Duodenal mucosa (tissue), 2 donors: ENCODE measurements around the gene COG4.

Source experiments
- H3K27ac ChIP-seq: one replicate; pipeline ENCODE4 v1.7.0; 2013; ENCODE audit warnings: low read depth, low read length
- H3K27me3 ChIP-seq, 2 donors: one replicate each; pipeline ENCODE4 v1.7.0; 2013; ENCODE audit warnings: low read length in 2 of 2, control low read depth in 1 of 2; ENCODE audit not compliant: insufficient read depth in 2 of 2, control insufficient read depth in 1 of 2
- H3K36me3 ChIP-seq, 2 donors: one replicate each; pipeline ENCODE4 v1.7.0; 2013; ENCODE audit warnings: low read length in 2 of 2, control low read depth in 1 of 2; ENCODE audit not compliant: insufficient read depth in 2 of 2, control insufficient read depth in 1 of 2
- H3K4me1 ChIP-seq, 2 donors: one replicate each; pipeline ENCODE4 v1.7.0; 2013; ENCODE audit warnings: low read length in 2 of 2, control low read depth in 1 of 2; ENCODE audit not compliant: insufficient read depth in 2 of 2, control insufficient read depth in 1 of 2
- H3K4me3 ChIP-seq, 2 donors: one replicate each; pipeline ENCODE4 v1.7.0; 2013; ENCODE audit warnings: low read length in 2 of 2, low read depth in 1 of 2
- H3K9ac ChIP-seq, 2 donors: one replicate each; pipeline ENCODE4 v1.7.0; 2013; ENCODE audit warnings: low read length in 2 of 2, low read depth in 1 of 2
- H3K9me3 ChIP-seq, 2 donors: one replicate each; pipeline ENCODE4 v1.7.0; 2013; ENCODE audit warnings: low read length in 2 of 2, control low read depth in 1 of 2; ENCODE audit not compliant: control insufficient read depth in 1 of 2

The COG4 gene

DNA sequence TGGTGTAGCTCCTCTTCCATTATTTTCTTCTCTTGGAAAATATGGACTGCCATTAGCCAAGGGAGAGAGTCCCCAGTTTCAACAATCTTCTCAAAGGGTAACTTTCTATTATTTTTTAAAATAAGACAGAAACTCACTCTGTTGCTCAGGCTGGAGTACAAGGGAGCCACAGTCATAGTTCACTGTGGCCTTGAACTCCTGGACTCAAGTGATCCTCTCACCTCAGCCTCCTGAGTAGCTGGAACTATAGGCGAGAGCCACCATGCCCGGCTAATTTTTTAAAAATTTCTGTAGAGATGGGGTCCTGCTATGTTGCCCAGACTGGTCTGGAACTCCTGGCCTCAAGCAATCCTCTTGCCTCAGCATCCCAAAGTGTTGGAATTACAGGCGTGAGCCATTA lies 13.1 kb downstream of the COG4 start:
- Histone ChIP-seq H3K27ac (no peak overlapping the region), H3K27me3 (no peaks in the 10 kb centered on the region), H3K9ac (no peak overlapping the region), H3K9me3 (no peaks in the 10 kb centered on the region), H3K4me1 (no peaks in the 10 kb centered on the region), H3K4me3 (no peak overlapping the region), H3K36me3 (peaks cover 35 to 74% of the 10 kb centered on the region in 2 donors)

DNA sequence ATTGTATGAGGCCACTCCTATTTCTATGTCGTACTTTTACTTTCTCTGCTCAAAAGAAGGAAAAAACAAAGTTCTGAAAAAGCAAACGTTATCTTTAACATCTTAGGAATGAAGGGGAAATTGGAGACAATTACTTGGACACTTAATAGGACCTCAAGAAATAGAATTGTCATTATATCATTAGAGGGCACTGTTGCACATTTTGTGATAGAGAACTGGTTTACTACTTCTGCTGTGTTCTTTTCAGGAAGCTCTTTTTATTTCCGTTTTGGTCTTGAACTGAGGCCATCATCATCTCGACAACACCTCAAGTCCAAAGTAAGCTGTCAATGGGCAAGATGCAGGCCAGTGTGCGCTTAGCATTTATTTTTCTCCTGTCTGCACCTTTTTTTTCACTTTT lies 14.6 kb downstream of the COG4 start:
- no peaks in the 10 kb centered on the region for H3K4me1 ChIP-seq
- no peak overlapping the region for H3K4me3 ChIP-seq
- H3K9me3 ChIP-seq = no peaks in the 10 kb centered on the region
- H3K27me3 ChIP-seq = no peaks in the 10 kb centered on the region
- no peak overlapping the region for H3K9ac ChIP-seq
- peaks cover 30 to 66% of the 10 kb centered on the region in 2 donors for H3K36me3 ChIP-seq
- no peak overlapping the region for H3K27ac ChIP-seq

DNA sequence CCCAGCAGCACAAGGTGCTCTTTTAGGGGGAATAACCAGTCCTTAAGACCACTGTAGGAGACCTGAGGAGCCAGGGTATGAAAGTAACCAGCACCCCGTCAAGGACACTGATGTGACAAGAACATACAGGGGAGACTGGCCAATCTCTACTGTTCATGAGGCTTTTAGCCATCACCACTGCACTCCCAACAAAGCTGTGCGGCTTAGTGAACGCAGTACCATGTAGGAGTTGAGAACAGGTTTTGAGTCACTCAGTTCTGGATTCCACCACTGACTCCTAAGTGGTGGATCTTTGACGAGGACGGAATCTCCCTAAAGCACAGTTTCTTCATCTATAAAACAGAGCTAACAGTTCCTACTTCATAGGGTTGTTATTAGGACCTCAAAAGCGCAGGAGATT lies 26.8 kb downstream of the COG4 start:
- Histone ChIP-seq H3K36me3 (peaks cover 33 to 56% of the 10 kb centered on the region in 2 donors), H3K4me3 (no peak overlapping the region), H3K27ac (no peak overlapping the region)

DNA sequence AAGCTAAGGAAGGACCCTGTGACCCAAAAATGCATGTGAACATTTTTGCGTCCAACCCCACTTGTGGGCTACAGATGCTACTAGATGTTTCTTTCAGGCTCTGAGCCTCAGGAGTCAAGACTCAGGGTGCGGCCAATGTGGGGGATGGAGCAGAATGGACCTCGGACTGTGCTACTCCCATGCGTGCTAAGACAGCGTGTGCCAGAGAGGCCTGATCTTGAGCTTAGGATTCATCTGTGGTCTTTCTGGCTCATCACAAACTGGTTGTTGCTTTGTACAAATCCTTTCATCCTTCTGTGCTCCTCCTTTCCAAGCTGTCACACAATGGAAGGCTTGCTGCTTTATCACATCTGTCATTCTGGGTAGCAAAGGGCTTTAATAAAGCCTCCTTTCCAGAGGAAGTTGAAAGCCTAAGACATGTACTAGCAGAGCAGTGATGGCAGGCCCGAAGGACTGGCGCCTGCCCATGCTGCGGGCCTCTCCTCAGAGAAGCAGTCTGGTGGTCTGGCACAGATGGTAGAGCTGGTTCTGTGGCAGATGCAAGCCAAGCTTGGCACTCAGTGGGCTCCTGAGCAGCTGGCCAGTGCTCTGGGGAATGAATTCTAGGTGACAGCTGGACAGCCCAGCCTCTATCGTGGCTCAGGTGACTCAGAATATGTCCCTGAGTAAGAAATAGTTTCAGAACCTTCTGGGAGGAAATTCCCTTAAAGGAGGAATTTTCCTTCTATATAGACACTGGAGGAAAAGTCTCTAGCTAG lies 27.8 kb downstream of the COG4 start:
- Histone ChIP-seq H3K4me1 (peaks cover 0 to 4% of the 10 kb centered on the region in 2 donors), H3K9ac (no peak overlapping the region), H3K9me3 (no peaks in the 10 kb centered on the region), H3K27ac (no peak overlapping the region), H3K36me3 (peaks cover 33 to 54% of the 10 kb centered on the region in 2 donors), H3K27me3 (no peaks in the 10 kb centered on the region), H3K4me3 (no peak overlapping the region)

More for the DNA sequence above, 26.8 kb downstream of the COG4 start:
- Histone ChIP-seq H3K9ac (no peak overlapping the region), H3K4me1 (peaks cover 0 to 4% of the 10 kb centered on the region in 2 donors), H3K27me3 (no peaks in the 10 kb centered on the region), H3K9me3 (no peaks in the 10 kb centered on the region)

DNA sequence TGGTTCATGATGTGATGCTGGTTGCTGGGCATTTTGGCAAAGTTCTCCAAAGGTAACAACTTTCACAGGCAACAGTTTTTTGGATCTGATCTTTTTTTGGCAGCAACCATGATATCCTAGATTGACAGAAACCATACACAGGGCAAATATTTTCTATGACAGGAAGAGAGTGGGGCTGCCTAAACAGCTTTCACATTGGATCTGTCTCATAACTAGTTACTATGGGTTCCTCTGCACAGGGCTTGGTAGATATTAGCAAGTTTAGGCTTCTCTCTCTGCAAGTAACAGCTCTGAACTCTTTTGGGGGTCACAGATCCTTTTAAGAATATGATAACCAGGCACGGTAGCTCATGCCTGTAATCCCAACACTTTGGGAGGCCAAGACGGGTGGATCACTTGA lies 28.6 kb downstream of the COG4 start:
- Histone ChIP-seq H3K9ac (no peak overlapping the region), H3K36me3 (peaks cover 33 to 62% of the 10 kb centered on the region in 2 donors), H3K27ac (no peak overlapping the region), H3K4me1 (peaks cover 0 to 4% of the 10 kb centered on the region in 2 donors), H3K27me3 (no peaks in the 10 kb centered on the region), H3K4me3 (no peak overlapping the region), H3K9me3 (no peaks in the 10 kb centered on the region)

DNA sequence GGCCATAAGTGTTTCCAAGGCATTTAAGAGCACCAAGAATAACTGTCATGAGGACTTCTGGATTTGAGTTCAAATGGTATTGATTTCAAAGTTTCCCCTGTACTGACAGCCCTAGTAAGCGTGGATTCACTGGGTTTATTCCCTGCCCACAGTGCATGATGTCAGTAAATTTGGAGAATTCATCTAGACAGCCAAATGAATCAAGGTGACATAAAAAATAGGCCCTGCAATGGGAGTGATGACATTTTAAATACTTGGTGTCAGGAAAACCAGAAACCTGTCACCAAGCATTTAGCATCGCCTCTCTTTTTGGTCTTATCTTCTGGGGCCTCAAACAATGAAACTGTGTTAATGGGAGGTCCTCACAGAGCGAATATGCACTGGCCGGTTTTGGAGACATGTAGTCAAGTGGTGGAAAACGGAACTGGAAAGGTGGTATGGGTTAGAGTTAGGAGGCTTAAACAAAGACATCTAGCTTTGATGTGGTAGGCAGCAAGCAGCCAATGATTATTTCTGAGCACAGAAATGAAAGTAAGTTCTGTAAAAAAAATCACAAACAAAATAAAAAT lies 29.1 kb downstream of the COG4 start:
- peaks cover 0 to 4% of the 10 kb centered on the region in 2 donors for H3K4me1 ChIP-seq
- no peak overlapping the region for H3K9ac ChIP-seq
- H3K27me3 ChIP-seq = no peaks in the 10 kb centered on the region
- H3K27ac ChIP-seq = no peak overlapping the region
- no peak overlapping the region for H3K4me3 ChIP-seq
- peaks cover 36 to 65% of the 10 kb centered on the region in 2 donors for H3K36me3 ChIP-seq
- no peaks in the 10 kb centered on the region for H3K9me3 ChIP-seq

DNA sequence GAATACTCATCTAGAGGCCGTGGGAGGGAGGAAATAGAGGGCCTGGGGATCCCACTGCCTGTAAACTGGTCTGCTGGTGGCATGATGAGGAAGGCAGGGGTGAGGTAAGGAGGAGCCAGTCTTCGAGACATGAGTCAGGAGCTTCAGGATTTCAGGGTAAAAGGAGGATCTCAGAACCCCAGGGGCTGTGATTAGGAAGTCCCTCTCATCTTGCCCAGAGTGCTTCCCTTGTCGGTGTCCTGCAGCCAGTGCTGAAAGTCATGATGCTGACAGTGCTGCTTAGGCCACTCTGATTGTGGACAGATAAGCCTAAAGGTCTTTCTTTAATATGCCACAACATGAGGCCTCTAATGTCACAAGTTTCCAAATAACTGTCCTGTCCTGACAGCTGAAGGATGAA lies 29.6 kb downstream of the COG4 start:
- H3K27ac ChIP-seq = no peak overlapping the region
- peaks cover 39 to 64% of the 10 kb centered on the region in 2 donors for H3K36me3 ChIP-seq
- no peak overlapping the region for H3K4me3 ChIP-seq
- H3K9ac ChIP-seq = no peak overlapping the region
- no peaks in the 10 kb centered on the region for H3K27me3 ChIP-seq
- peaks cover 0 to 4% of the 10 kb centered on the region in 2 donors for H3K4me1 ChIP-seq
- H3K9me3 ChIP-seq = no peaks in the 10 kb centered on the region

DNA sequence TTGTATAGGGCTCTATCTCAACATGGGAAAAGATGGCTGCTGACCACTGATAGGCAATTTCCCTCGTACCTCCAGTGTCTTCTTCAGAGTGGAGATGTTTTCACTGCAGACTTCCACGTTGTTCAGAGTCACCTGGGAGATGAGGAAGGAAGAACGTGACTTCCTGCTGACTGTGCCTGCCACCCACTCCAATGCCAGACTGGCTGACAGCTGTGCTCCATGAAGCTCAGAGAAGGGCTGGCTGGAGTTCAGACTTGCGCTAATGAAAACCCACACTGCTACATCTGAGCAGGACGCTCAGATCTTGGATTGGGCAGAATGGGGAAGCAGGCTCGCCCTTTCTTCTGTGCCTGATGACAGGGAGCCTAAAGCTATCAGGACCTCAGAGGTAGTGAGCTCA lies 33.1 kb downstream of the COG4 start:
- no peaks in the 10 kb centered on the region for H3K27me3 ChIP-seq
- no peak overlapping the region for H3K27ac ChIP-seq
- H3K9me3 ChIP-seq = no peaks in the 10 kb centered on the region
- H3K36me3 ChIP-seq = peaks cover 20 to 43% of the 10 kb centered on the region in 2 donors
- H3K9ac ChIP-seq = no peak overlapping the region
- H3K4me3 ChIP-seq = no peak overlapping the region
- no peaks in the 10 kb centered on the region for H3K4me1 ChIP-seq

DNA sequence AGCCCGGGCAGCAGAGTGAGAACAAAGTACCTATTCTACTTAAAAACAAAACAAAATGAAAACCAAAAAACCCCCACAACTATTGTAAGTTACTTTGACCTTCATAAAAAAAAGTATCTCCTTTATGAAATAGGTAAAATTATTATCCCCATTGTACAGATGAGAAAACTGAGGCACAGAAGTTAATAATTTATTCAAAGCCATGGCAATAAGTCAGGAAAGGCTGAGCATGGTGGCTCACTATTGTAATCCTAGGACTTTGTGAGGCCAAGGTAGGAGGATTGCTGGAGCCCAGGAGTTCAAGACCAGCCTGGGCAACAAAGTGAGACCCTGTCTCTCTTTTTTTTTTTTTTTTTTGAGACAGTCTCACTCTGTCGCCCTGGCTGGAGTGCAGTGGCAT lies 38.5 kb downstream of the COG4 start:
- Histone ChIP-seq H3K27ac (no peak overlapping the region), H3K27me3 (no peaks in the 10 kb centered on the region), H3K4me3 (no peak overlapping the region), H3K9me3 (no peaks in the 10 kb centered on the region), H3K9ac (no peak overlapping the region), H3K4me1 (peaks cover 0 to 4% of the 10 kb centered on the region in 2 donors), H3K36me3 (peaks cover 31 to 55% of the 10 kb centered on the region in 2 donors)

DNA sequence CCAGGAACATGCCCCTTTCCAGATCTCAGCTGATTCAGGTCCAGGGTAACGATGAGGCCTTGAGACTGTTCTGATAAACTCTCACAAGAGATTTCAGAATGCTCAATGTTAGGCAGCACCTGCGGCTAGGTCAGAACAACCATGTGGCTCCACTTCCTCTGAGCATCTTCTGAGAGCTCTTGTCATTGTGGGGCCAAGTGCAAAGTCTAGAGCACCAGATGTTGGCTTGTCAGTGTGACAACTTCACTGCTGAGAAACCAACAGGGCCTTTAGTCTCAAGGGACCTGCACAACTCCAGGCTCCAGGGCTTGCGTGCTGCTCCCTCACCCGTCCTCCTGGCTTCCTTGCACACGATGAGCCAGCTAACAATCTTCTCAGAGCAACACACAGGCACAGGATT lies 39.9 kb downstream of the COG4 start:
- H3K4me1 ChIP-seq = peaks cover 0 to 4% of the 10 kb centered on the region in 2 donors
- no peaks in the 10 kb centered on the region for H3K9me3 ChIP-seq
- H3K27ac ChIP-seq = no peak overlapping the region
- no peak overlapping the region for H3K9ac ChIP-seq
- H3K36me3 ChIP-seq = peaks cover 25 to 66% of the 10 kb centered on the region in 2 donors
- H3K4me3 ChIP-seq = no peak overlapping the region
- H3K27me3 ChIP-seq = no peaks in the 10 kb centered on the region
